GM21737 (cell line): ENCODE results near the gene HTR1B.

ENCODE experiments used
- ATAC-seq: cut with Tn5 transposase; IDR thresholded peaks from one replicate; pipeline ENCODE4 v1.9.1; 2021; ENCODE audit warnings: mild to moderate bottlenecking, moderate library complexity; ENCODE audit not compliant: unreplicated experiment

Gene HTR1B, protein sequence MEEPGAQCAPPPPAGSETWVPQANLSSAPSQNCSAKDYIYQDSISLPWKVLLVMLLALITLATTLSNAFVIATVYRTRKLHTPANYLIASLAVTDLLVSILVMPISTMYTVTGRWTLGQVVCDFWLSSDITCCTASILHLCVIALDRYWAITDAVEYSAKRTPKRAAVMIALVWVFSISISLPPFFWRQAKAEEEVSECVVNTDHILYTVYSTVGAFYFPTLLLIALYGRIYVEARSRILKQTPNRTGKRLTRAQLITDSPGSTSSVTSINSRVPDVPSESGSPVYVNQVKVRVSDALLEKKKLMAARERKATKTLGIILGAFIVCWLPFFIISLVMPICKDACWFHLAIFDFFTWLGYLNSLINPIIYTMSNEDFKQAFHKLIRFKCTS

DNA sequence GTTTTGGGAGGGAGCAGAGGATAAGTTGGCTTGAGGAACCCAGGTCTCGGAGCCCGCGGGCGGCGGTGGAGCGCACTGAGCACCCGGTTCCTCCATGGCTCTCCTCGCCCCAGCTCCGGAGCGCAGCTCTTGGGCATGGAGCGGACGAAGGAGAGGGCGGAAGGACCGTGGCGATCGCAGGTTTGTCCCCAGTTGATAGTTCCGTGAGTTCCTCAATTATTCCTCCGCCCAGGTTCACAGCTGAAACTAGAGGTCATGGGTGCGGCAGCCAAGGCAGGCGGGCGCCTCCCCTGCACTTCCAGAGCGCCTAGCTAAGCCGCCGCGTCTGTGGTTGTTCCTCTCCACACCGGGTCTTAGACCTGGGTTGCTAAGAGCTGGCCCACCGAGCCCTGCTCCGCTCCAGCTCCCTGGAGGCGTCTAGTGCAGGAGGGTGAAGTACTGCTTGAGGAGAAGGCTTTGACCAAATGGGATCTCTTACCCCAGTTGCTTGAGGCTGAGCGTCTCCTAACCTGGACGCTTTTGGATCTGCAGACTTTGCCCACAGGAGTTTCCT is at the start of gene HTR1B:
Gene HTR1B, minus strand, starts transcription at position 184 of the 553 bp plus-strand sequence. Its CDS starts 88 bp downstream, at position 96.
- no peak for ATAC-seq

DNA sequence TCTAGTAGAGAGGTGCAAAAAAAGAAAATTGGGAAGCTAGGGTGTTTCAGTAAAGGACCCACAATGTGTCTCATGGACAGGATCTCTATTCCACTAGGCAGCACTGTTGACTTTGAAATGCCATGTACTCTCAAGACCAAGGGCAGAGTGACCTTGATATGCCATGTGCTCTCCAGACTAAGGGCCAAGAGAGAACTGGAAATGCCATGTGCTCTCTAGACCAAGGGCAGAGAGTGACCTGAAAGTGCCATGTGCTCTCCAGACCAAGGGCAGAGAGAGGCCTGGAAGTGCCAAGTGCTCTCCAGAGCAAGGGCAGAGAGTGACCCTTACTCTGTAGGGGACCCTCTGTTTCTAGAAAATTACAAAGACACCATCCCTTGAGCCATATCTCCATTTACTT is 49.3 kb upstream of the HTR1B start:
- no peak for ATAC-seq

- ATAC-seq, result no peak
These were observed 48.6 kb upstream of the HTR1B start for GRCh38 chr6:77511860-77512259.

GRCh38 chr6:77502981-77503380 is 39.7 kb upstream of the HTR1B start:
- no peak for ATAC-seq

GRCh38 chr6:77492530-77492929 is 29.2 kb upstream of the HTR1B start:
- ATAC-seq, result no peak

- ATAC-seq, result no peak
These were observed 24.6 kb upstream of the HTR1B start for GRCh38 chr6:77487808-77488425.

- no peak for ATAC-seq
These were observed 19.7 kb upstream of the HTR1B start for GRCh38 chr6:77482981-77483380.

- ATAC-seq, result no peak
These were observed 11.7 kb upstream of the HTR1B start for GRCh38 chr6:77474973-77475372.

GRCh38 chr6:77474286-77474956 is 11.1 kb upstream of the HTR1B start:
- ATAC-seq, result no peak

DNA sequence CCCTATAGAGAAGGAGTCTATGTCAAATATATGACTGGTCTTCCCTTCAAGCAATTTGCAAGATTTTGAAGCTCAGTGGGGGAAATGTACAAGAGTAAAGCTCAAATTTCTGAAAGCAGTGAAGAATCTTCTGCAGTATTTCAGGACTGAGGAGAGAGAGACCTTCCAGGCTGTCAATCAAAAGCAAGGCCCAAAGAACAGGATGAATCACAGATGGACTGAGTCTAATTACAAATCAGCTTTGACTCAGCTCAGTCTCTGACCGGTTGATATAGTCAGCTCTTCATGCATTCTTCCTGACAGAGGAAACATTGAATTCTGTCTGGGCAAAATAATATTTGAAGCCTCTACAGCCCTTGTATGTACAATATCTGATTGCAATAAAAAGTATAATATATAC is 7.7 kb upstream of the HTR1B start:
- no peak for ATAC-seq

- no peak for ATAC-seq
These were observed 5.6 kb upstream of the HTR1B start for GRCh38 chr6:77468939-77469338.

DNA sequence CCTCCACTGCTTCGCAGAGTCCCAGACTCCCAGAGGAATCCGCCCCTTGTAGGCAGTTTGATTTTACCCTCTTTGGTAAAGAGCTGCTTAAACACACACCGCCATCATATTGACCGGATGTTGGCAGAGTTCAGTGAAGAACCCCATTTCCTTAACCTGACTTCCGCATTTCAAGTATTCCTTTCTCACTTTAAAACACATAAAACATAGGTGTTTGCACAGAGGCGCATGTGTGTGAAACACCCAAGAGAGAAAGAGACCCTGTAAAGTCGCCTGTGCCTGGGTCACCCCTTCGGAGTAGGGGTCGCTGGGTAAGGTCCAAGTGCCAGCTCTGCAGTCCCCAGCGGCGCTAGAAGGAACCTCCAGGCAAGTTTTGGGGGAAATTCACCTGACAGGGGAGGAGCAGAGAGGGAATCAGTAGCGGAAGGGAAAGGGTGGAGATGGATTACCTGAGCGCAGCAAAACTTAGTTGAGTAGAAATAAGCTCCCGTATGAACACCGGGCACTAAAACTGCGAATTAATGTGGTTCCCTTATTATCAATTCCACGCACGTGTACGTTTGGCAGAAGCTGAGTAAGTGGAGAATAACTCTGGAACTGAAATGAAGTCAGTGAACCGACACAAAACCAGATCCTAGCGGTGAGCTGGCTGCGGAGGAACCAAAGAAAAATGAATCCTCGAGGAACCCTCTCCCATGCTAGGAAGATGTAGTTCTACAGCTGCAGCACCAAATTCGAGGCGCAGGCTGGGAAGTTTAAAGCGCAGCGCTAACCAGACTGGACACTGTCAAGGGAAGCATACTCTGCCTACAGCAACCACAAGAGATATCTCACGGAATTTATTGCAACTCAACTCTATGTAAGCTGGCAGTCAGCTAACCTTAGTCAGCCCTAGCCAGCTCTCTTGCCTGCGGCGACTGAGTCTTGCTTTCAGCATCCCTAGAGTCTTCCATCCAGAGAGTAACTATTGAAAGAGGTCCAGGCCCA is 3.5 kb upstream of the HTR1B start:
- ATAC-seq, result peak; percentile 63

GRCh38 chr6:77466055-77466450 is 2.8 kb upstream of the HTR1B start:
- peak; percentile 84 for ATAC-seq

GRCh38 chr6:77464495-77464867 is 1.2 kb upstream of the HTR1B start:
- ATAC-seq, result no peak

DNA sequence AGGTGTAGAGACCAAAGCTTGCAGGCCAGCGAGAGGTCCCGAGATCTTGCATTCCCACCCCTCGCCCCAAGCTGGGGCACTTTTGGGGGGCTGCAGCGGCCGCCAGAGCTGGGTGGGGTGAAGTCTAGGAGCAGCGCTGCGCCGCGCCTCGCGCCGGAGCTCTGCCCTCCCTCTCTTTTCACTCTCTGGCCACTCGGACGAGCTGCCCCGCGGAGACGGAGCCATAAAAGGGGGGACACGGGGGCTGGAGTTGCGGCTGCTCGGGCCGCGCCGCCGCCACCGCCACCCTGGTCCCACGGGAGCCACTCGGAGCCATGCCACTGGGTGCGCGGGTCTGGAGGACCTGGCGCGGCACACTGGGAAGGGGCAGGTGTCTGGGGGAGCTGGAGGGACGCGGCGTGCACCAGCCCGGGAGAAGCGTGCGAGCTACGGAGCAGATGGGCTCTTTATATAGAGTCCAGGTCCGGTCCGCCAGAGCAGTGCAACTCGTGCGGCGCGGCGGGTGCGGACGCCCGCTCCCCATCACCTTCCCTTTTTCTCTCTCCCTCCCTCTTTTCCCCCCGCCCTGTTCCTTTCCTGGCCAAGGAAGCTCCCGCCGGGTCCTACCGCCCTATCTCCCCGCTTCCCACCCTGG is 687 bp upstream of the HTR1B start:
- ATAC-seq, result no peak

- ATAC-seq, result no peak
These were observed 658 bp downstream of the HTR1B start for GRCh38 chr6:77462359-77463307.

DNA sequence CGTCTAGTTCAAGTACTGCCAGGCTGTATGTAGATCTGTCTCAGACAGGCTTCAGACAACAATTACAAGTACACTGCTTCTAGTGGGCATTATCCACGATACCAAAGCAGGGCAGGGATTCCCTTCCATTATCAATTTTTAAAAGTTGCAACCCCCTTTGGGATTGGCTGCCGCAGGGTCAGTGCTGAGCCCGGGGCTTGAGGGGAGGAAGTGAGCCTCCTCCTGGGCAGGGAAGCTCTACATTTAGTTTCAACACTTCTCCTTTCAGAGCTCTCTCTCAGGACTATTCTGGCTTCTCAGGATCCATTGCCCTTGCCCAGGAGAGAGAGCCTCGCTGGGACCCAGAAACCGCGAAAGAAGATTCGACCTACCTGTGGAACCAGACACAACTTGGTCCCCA is 1.5 kb downstream of the HTR1B start:
- ATAC-seq, result no peak

DNA sequence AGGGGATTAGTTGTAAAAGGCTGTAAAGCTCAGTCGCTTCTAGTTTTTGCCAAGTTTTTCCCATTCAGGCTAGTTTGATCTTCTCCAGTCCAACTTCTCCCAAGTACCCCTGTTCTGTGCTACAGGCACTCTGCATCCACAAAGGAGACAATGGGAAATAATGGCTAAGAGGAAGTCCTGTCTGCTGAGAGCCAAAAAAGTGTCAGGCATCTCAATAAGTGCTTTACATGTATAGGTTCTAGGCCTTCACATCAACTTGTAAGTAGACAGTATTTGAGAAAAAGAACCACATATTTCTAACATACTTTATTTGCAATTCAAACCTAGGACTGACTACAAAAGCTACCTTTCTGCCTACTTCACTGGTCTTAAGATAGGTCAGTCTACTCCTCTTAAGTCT is 4.9 kb downstream of the HTR1B start:
- no peak for ATAC-seq
